DMS53 treated with DMSO at 0.1 percent for 48 hours (cell line): Measurements from ENCODE around the gene COL11A2.
"Not testable (repeated sequence)": the region's sequence is repeated elsewhere in the genome, so short reads cannot be mapped to it uniquely, and the experiment has no call there.

Experiments
- DNase-seq: peaks from one replicate; lab custom pipeline; 2025; ENCODE audit not compliant: unreplicated experiment; lab: John Stamatoyannopoulos, UW

The COL11A2 gene

DNA sequence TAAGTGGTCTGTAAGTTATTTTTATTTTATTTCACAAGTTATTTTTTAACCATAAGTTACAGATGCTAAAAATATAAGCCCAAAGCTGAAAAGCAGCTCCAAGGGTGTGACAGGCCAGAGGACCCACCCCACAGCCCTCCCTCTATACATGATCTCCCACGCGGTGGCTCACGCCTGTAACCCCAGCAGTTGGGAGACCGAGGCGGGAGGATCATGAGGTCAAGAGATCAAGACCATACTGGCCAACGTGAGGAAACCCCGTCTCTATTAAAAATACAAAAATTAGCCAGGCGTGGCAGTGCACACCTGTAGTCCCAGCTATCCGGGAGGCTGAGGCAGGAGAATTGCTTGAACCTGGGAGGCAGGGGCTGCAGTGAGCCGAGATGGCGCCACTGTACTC is 32.2 kb downstream of the COL11A2 start:
- DNase-seq, result no peak

DNA sequence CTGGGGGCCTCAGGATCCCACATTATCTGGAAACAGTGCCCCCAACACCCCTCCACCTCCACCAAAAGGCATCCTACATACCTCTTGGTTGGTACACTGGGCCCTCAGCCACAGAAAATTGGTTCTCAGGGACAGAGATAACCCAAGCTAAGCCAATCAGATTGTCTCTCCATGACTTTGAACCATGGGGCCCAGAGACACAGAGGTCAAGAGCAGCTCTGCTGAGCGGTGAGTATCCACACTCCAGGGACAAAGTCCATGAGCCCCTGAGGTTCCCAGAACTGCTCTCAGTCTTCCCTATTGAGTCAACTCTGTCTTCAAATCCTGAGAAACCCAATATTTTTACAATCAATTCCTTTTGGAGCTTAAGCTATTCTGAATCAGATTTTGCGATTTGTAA is 35.3 kb downstream of the COL11A2 start:
- no peak for DNase-seq

DNA sequence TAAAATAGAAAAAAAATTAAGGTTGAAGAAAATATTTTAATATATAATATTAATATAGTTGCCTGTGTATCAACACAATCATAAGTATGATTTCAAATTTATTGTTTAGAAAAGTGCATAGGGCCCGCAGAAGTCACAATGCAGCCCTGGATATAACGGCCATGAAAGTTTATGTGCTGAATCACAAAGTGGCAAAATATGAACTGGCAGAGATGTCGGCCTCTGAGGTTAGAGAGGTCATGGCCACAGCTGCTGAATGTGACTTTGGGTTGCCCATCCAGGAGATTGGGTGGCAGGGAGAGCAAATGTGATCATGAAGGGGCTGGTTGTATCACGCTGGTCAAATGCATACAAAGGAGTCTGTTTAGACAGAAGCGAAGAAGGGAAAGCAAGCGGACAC is 35.7 kb downstream of the COL11A2 start:
- no peak for DNase-seq

DNA sequence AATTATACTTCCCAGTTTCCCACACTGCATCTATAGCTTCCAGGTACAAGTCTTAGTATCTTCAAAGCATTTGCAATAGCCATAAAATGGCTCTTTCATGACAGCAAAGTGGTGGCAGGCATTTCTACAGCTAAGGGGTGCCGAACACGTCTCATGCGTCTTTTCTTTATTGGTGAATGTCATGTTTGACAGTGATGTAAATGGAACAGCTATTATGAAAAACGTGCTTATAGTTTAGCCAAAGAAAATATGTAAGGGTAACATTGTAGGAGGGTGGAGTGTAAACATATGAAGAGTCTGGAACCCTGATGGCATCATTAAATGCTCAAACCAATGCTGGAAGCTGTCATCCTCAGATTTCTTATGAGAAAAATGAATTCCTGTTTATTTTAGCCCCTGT is 37.9 kb downstream of the COL11A2 start:
- no peak for DNase-seq

DNA sequence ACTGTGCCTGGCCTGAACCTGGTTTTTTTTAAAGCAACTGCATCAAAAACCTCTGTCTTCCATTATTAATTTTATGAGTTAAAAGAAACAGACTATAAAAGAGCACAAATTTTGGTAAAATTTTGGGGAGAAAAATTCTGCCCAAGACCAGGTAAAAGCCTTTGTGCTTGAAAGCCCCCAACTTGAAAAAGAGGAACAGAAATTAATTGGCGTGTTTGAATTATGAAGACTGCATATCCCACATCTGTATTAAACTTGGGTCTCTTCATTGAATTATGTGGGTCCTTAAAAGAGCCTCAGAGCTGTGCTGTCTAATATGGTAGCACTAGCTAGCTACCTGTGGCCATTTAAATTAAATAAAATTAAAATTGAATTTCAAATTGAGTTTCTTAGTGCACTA is 41.2 kb downstream of the COL11A2 start:
- DNase-seq, result no peak

DNA sequence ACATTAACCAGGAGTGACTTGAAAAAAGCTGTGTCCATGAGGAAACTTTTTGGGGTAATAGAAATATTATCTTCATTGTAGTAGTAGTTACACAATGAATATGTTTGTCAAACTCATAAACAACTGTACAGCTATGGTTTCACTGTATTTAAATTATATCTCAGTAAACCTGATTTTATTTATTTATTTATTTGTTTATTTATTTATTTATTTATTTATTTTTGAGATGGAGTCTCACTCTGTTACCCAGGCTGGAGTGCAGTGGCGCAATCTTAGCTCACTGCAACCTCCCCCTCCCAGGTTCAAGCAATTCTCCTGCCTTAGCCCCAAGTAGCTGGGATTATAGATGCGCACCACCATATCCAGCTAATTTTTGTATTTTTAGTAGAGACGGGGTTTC is 41.7 kb downstream of the COL11A2 start:
- not testable (repeated sequence) for DNase-seq

DNA sequence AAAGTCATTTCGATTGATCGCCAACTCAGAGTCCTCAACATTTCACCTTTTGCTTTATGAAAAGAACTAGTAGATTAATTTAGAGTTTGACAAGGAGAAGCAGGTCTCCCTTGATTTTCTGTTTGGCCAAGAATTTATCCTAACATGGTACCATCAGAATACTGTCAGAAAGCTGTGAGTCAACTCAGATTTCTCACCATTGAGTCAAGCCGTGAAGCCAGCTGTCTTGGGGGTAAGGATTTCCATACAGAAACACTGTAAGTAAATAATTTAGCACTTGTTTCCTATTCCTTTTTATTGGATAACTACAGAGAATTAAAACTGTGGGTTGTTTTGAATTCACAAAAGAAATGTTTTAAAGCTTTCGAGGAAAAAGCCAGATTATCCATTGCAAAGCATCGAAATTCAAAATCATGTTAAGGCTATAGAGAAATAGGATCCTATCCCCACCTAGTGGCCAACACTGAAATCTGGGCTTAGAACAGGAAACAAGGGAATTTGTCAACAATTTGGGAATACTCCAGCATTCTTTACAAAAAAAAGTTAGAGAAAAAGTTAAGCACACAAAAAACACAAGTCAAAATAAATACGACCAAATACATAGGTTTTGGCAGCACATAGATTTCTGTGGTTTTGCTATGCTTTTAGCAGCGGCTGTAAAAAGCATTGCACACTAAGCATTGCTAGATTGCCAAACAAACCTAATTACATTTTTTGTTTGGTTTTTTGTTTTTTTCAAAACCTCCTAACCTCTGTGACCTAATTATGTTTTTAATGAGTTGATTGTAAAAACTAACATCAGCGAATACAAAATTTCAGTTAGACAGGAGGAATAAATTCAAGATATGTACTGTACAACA is 44.2 kb downstream of the COL11A2 start:
- peak; percentile 41 for DNase-seq

DNA sequence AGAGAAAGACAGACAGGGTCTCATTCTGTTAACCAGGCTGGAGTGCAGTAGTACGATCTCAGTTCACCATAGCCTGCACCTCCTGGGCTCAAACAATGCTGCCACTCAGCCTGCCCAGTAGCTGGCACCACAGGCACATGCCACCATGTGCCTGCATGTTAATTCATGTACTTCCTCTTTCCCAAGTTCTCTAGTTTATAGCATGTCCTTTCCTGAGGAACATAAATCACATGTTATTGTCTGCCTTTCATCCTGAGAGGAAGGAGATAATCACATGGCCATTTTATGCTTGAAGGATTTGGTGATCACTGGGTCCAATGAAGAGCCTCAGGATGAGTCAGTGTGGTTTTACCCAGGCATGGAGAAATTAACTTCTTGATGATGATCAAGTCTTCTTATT is 47.9 kb downstream of the COL11A2 start:
- no peak for DNase-seq

DNA sequence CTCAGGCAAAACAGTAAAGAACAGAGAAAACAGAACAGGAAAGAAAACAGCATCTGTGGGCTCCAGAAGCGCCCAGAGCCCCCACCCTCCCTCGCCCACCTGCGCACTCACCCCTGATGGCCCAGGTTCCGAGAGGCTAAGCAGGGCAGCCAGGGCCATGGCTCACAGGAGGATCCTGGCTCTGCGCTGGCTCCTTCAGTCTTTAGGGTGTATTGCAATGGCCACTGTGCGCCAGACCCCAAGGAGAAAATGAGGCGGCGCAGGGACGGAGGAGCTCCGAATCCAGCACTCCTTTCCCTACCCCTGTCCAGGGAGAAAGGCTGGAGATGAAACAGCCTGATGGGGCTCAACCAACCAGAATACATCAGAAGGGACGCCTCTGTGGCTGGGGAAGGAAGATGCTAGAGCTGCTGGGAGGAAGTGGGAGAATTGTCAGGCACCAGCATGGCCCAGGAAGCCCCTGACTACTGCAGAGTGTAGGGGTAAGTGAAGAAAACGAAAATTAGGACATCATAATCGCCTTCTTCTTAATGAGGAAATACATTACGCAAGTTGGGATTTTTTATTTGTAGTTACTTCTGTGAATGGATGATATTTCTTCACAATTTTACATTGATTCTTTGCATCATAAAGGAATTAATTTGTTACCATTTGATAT is 49.0 kb downstream of the COL11A2 start:
- no peak for DNase-seq

DNA sequence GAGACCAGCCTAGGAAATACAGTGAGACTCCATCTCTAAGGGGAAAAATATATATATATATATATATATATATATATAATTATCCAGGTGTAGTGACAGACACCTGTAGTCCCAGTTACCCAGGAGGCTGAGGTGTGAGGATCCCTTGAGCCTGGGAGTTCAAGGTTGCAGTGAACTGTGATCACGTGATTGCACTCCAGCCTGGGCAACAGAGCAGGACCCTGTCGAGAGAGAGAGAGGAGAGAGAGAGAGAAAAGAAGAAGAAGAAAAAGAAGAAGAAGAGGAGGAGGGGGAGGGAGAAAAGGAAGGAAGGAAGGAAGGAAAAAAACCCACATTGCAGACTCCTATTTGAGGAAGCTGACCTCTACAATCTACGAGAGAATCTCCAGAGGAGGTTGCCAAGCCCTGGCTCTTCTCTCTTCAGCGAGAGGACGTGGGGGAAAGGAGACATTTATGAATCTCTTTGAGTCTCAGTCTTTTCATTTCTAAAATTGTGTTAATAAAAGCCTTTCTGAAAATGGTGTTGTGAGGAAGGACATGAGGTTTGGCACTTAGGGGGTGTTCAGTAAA is 49.7 kb downstream of the COL11A2 start:
- no peak for DNase-seq

DNA sequence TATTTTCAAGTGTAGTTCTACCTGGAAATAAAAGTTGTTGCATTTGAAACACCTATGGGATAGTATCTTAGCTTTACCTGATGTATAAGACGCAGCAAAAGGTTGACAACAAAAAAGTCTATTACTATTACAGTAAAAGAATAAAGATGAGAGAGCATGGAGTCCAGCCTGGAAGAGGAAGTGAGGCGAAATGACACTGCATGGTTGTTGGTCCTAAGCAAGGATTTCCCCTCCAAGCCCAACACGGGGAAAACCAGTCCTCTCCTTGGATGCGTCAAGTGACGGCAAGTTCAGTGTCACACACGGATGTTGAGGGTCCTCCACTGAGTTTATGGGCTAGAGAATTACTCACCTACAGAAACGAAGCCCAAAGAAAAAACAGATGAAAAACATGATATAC is 51.7 kb downstream of the COL11A2 start:
- no peak for DNase-seq

DNA sequence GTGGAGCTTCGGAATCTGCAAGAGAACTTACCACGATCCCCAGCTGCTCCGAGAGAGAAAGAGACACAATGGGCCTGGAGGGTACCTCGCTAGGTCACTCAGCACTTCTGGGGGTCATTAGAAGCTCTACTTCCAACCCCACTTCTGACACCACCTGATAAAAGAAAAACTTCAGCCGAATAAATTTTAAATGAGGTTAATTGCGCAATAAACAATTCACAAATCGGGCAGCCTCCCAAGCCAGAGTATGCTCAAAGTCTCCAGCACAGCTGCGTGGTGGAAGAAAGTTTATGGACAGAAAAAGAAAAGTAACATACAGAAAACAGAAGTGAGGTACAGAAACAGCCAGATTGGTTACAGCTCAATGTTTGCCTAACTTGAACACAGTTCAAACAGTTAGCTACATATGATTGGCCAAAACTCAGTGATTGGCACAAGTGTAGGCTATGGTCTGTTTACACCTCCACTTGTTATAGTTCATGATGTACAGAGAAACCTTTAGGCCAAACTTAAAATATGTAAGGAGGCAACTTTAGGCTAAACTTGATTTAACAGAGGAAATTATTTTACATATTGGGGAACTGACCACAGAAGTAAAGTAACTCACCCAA is 52.6 kb downstream of the COL11A2 start:
- DNase-seq, result no peak

DNA sequence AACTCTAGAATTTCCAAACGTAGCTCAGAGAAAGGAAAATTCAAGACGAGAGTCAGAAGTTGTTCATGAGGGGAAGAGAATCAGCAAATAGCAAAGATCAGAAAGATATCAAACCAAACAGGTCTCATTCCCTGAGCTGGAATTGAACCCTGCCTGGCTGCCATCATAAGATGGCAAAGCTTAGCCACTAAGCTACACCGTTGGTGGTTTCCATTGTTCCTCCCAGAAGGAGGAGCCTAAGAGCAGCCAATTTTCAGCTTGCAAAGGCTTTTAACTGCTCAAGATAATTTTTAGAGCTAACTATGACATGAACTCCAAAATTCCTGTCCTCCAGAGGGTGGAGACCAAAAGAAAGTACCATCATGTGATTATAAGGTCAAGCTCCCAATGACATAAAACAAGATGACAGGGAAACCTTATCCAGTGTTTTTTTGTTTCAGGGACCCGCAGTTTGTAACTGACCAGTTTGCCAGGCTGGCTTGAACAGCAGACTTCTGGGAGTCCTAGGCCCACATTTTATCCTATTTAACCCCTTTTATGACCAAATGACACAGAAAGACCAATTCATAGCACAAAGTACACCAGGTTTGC is 55.9 kb downstream of the COL11A2 start:
- DNase-seq, result no peak

DNA sequence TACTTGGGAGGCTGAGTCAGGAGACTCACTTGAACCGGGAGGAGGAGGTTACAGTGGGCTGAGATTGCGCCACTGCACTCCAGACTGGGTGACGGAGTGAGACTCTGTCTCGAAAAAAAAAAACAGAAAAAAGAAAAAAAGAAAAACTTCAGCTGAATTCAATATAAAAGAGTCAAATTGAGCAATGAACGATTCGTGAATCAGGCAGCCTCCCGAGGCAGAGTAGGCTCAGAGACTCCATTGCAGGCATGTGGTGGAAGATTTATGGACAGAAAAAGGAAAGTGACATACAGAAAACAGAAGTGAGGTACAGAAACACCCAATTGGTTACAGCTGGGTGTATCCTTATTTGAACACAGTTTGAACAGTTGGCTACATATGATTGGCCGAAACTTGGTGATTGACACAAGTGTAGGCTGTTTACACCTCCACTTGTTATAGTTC is 60.2 kb downstream of the COL11A2 start:
- no peak for DNase-seq

DNA sequence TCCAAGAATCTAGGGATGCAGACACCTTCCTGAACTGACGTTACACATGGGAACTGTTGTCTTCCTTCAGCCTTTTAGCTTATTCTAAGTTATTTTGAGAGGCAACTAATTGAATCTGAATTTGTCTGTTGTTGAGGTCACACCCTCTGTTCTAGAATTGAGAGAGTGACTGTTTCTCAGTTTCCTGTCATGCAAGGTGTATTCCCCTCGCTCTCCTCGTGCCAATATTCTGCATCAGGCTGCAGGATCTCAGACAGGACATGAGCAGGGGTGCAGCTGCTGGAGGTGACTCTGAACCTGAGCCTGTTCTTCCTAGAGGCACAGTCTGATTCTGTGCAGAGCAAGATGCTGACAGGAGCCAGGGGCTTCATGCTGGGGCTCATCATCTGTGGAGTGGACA is 63.9 kb downstream of the COL11A2 start:
- no peak for DNase-seq

DNA sequence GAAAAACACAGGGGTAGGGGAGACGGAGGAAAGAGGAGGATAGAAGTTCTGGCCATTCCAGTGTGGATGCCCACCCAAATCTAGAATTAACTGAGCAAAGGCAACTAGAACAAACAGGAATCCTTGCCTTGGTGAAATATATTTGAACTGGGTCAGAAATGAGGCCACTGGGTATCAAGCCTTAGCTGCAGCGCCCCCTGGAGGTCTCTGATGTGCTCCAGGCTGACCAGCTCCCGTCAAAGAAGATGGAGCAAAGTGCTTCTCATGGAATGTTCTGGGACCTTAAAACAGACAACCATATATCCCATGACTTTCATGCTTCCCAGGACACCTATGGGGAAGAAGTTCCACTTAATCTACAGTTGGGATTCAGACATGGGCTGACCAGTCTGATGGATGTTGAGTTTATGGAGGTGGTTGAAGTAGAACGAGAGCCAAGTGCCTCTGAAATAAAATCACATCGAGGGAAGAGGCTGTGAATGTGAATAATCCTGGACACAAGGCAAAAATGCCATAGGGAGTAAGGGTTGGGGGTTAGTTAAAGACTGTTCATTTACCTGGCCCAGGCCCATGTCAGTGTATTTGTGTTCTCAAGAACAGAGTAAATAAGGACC is 66.1 kb downstream of the COL11A2 start:
- peak; percentile 9 for DNase-seq

DNA sequence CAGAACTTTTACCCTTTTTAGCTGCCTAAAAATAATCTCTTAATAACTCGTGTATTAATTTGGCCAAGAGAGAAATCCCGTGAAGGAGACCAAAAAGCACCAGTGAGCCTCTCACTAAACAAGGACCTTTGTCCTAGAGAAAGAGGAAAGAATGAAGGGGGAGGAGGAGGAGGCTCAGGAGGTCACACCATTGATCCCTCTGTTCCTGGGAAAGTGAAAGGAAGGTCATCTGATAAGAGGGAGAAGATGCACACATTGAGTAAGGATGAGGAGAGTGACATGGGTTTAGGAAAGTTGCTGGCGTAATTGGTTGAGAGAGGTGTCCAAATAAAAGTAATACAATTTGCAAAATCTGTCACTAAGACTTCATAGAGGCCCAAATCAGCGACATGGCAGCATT is 67.3 kb downstream of the COL11A2 start:
- DNase-seq, result no peak

DNA sequence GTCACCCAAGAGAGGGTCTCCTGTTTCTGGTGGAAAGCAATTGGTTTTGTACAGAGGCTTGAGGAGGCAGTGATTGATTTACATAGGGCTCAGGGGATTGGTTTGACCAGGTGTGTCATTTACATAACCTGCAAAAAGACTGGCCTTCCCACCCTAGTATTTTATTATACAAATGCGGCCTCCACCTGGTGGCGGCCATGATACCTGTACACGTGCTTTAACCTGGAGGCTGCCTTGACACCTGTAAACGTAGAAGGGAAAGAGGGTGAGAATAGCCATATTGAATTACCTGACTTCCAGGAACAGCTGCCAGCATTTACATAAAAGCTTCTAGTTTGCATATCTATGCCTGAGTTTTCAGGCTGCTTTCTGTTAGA is 67.8 kb downstream of the COL11A2 start:
- no peak for DNase-seq

DNA sequence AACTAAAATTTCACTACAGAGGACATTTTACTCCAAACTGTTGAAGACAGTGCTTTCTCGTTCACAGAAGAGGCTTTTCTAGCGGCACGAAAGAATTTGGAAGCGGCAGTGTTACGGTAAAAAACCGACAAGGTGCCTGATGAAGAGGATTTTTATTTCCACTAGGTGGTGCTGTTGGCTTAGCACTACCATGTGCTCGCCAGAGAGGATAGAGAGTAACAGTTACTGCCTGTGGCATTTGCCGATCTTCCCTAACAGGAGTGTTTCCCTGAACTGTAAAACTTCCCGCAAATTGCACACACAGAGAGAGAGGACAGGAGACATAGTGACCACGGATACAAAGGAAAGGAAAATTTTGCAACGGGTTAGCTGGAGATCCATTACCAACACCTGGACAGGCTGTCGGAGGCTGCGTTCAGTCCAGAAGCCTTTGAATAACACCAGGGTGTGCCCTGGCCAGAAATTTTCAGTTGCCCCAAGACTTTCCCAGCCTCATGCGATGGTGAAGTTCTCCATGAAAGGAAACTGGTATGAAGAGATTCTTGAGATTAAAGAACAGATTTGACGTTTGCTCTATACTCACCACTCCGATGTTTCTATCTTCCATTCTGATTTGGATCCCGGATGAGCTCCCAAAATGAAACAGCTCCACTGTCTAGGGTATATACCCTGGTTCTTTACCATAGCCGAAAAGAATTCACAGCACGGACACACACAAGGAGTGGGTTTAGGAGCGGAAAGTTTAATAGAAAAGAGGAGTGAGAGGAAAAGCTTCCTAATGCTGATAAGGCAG is 68.3 kb downstream of the COL11A2 start:
- peak; percentile 31 for DNase-seq

DNA sequence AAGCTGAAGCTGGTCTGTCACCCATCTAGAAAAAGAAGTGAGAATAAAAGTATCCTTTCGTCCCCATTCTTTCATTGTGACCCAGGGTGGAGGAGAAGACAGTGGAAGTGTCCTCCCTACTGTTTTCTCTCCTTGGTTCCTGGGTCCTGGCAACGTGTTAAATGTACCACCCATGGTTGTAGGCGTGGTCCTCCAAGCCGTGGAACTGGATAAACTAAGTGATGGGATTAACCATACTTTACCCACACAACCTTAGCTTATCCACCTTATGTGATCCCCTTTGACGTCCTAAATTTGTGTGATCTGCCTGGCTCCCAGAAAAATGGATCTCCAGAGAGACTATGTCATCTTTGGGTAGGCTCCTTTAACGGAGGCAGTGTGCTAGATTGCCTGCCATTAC is 69.1 kb downstream of the COL11A2 start:
- DNase-seq, result no peak
